Measurements from ENCODE around the gene TRIM33. TPM values are rescaled to one million over a fixed set of nuclear protein-coding genes. Genes with fewer than 3 reads are reported as not detected.

TRIM33 gene
- total RNA-seq, 1 donor from 2014 or later, result 61.4 TPM

GRCh38 chr1:114349891-114350605 lies 161.0 kb downstream of the TRIM33 start:
- DNase-seq, result no peak

- DNase-seq, result no peak
Measured at GRCh38 chr1:114347431-114348209, 163.4 kb downstream of the TRIM33 start.

DNA sequence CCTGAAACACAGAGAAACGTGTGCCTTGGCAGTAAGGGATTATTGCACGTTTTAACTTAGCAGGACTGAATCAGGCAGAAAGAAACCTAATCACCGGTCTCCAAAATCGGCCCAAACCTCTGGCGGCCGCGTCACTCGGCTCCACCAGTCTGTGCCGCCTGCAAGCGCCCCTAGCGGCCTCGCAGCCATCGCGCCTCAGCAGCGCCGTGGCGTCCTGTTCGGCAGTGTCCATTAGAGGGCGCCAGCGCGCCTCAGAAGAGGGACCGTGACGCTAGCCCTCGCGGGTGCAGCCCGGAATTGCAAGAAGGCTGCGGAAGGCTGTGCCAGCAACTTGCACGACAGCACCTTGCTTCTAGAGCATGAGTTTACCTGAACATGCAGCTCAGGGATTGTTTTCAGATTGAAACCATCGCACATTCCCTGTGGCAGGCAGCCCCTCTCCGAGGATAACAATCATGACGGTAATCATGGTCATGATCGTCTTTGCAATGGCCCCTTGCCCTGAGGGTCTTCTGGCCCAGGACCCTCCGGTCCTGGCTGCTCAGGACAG lies 164.4 kb downstream of the TRIM33 start:
- peak; percentile 97 for DNase-seq

DNA sequence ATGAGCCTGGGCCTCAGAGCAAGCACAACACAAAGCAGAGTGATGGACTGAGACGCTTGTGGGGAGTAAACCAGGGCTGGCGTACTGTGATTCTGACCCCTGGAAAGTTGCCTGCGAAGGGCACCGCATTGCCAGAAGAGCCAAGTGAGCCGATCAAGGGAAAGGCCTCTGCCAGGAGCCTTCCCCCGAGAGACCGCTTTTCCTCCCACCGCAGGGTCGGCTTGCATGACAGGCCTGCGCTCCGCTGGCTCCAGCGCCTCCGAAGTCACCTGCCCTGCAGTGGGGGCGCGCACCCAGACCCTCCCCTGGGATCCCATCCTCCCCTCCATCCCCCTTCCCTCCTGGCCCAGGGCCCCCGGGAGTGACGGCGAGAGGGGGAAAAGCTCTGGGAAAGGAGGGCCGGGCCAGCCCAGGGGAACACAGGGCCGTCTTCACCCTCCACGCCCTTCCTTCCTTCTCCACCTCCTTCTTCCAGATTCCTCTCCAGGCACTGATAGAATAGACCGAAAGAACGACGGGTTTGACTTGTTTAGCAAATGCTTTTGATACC lies 165.0 kb downstream of the TRIM33 start:
- DNase-seq, result no peak

- no peak for DNase-seq
Measured at GRCh38 chr1:114344656-114345055, 166.3 kb downstream of the TRIM33 start.

Small RNAs within 50 kb of the gene (small RNA-seq; reads per million reads assigned to genes)
- not detected for gene RF00019 (ENCODE audit: low replicate concordance)

Other genes with a start within 250 kb of the TRIM33 start
- gene BCAS2, start 70.4 kb upstream of the TRIM33 start, total RNA-seq, result 30.0 TPM
- 14.9 TPM for gene DENND2C, start 158.8 kb upstream of the TRIM33 start, total RNA-seq
- gene AMPD1, start 184.3 kb upstream of the TRIM33 start, total RNA-seq, result 8.2 TPM
- gene NRAS, start 205.6 kb upstream of the TRIM33 start, total RNA-seq, result 36.7 TPM
- 487 TPM for gene CSDE1, start 246.8 kb upstream of the TRIM33 start, total RNA-seq